ENCODE results near the gene BTC. TPM values are rescaled to one million over a fixed set of nuclear protein-coding genes. Genes with fewer than 3 reads are reported as not detected.

The BTC gene
- polyA plus RNA-seq, 1 donor (not counting 4 experiments of a cell fraction or from before 2014, with no cell fraction given) = 0.58 TPM

GRCh38 chr4:74823194-74823593, 28.9 kb upstream of the BTC start:
- Histone ChIP-seq H3K9me3 (ENCODE audit: control insufficient read depth, low read depth, low read length) (no peaks in the 10 kb centered on the region), H3K4me2 (ENCODE audit: control insufficient read depth, extremely low read depth, insufficient read depth, low read depth, low read length) (no peak overlapping the region), H3K79me2 (ENCODE audit: control insufficient read depth, insufficient read depth, low read length) (no peaks in the 10 kb centered on the region), H3K27me3 (ENCODE audit: control insufficient read depth, extremely low read depth, insufficient read depth, low read length) (no peaks in the 10 kb centered on the region), H4K20me1 (ENCODE audit: control insufficient read depth, extremely low read depth, insufficient read depth, low read length) (no peaks in the 10 kb centered on the region), H2AFZ (ENCODE audit: control insufficient read depth, low read length) (no peak overlapping the region), H3K9ac (ENCODE audit: control insufficient read depth, extremely low read depth, insufficient read depth, low read length) (no peak overlapping the region), H3K36me3 (ENCODE audit: control insufficient read depth in 2 of 2, extremely low read depth in 1 of 2, insufficient read depth in 2 of 2, low read length in 2 of 2) (no peaks in the 10 kb centered on the region), H3K4me1 (ENCODE audit: control insufficient read depth, extremely low read depth, insufficient read depth, low read length) (no peaks in the 10 kb centered on the region), H3K9me1 (ENCODE audit: control insufficient read depth, extremely low read depth, insufficient read depth, low read length) (no peaks in the 10 kb centered on the region), H3K27ac (ENCODE audit: control insufficient read depth, insufficient read depth, low read length) (no peak overlapping the region), H3K4me3 (ENCODE audit: control insufficient read depth in 2 of 3, extremely low read depth in 1 of 3, insufficient read depth in 2 of 3, low read depth in 1 of 3, low read length in 3 of 3) (no peak overlapping the region)
- DNase-seq (ENCODE audit: low read depth, low spot score) = no peak
- dilution Hi-C loops (cut with MboI; ENCODE audit: extremely low pct_ligation_motif_present, low sequenced_read_pairs) = no loop called here
- FAIRE-seq = no peak
- no peak for TF ChIP-seq EZH2 (IDR thresholded peaks at IDR 0.05; ENCODE audit: low read length)
- no peak for TF ChIP-seq CTCF (optimal IDR thresholded peaks at IDR 0.05 in 1 of 3, IDR thresholded peaks at IDR 0.05 in 1 of 3, conservative IDR thresholded peaks at IDR 0.05 in 1 of 3; ENCODE audit: extremely low read depth in 1 of 3, insufficient read depth in 2 of 3, low read length in 3 of 3)

DNA sequence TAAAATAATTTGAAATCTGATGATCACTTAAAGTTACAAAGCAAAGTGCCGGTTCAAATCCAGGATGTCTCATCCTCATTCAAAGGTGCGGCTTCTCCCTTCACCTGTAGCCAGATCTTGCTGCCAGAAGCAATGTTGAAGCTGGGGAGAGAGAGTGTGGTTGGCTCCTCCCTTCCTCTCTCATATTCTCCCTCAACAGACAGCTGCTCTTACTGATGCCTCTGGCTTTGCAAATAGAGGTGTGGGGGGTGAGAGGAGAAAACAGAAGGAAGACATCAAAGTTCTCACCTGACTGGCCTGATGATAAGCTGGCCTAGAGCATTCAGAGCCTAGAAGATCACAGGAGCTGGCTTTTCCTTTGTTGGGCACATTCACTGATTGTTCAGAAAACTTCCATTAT, 28.3 kb upstream of the BTC start:
- Histone ChIP-seq H3K9me1 (ENCODE audit: control insufficient read depth, extremely low read depth, insufficient read depth, low read length) (no peaks in the 10 kb centered on the region), H3K4me1 (ENCODE audit: control insufficient read depth, extremely low read depth, insufficient read depth, low read length) (no peaks in the 10 kb centered on the region), H3K9me3 (ENCODE audit: control insufficient read depth, low read depth, low read length) (no peaks in the 10 kb centered on the region), H4K20me1 (ENCODE audit: control insufficient read depth, extremely low read depth, insufficient read depth, low read length) (no peaks in the 10 kb centered on the region), H3K36me3 (ENCODE audit: control insufficient read depth in 2 of 2, extremely low read depth in 1 of 2, insufficient read depth in 2 of 2, low read length in 2 of 2) (no peaks in the 10 kb centered on the region), H2AFZ (ENCODE audit: control insufficient read depth, low read length) (no peak overlapping the region), H3K9ac (ENCODE audit: control insufficient read depth, extremely low read depth, insufficient read depth, low read length) (no peak overlapping the region), H3K79me2 (ENCODE audit: control insufficient read depth, insufficient read depth, low read length) (no peaks in the 10 kb centered on the region), H3K4me2 (ENCODE audit: control insufficient read depth, extremely low read depth, insufficient read depth, low read depth, low read length) (no peak overlapping the region), H3K27me3 (ENCODE audit: control insufficient read depth, extremely low read depth, insufficient read depth, low read length) (no peaks in the 10 kb centered on the region), H3K27ac (ENCODE audit: control insufficient read depth, insufficient read depth, low read length) (no peak overlapping the region), H3K4me3 (ENCODE audit: control insufficient read depth in 2 of 3, extremely low read depth in 1 of 3, insufficient read depth in 2 of 3, low read depth in 1 of 3, low read length in 3 of 3) (no peak overlapping the region)
- no peak for FAIRE-seq
- dilution Hi-C loops (cut with MboI; ENCODE audit: extremely low pct_ligation_motif_present, low sequenced_read_pairs) = no loop called here
- TF ChIP-seq CTCF (optimal IDR thresholded peaks at IDR 0.05 in 1 of 3, IDR thresholded peaks at IDR 0.05 in 1 of 3, conservative IDR thresholded peaks at IDR 0.05 in 1 of 3; ENCODE audit: extremely low read depth in 1 of 3, insufficient read depth in 2 of 3, low read length in 3 of 3) (no peak), EZH2 (IDR thresholded peaks at IDR 0.05; ENCODE audit: low read length) (no peak)
- DNase-seq (ENCODE audit: low read depth, low spot score) = no peak

Data from keratinocyte (primary cell).